Activated CD4-positive, alpha-beta T cell treated with anti-CD3 and anti-CD28 coated beads for 36 hours (primary cell): ENCODE measurements around the gene EFCC1. TPM values are rescaled to one million over a fixed set of nuclear protein-coding genes. Genes with fewer than 3 reads are reported as not detected.

Experiments used
- ATAC-seq: fragments of 200-7000 bp; cut with Tn5 transposase; one replicate; pipeline ENCODE4 v1.10.0; 2021; ENCODE audit warnings: mild to moderate bottlenecking, moderate library complexity
- CTCF ChIA-PET: fragments of 350-600 bp; sonication (Branson Sonifier 250); formaldehyde crosslinking; loops from one replicate; lab custom pipeline; 2021; ENCODE audit warnings: antibody characterized with exemption; lab: Charles Lee
- POLR2A ChIA-PET: fragments of 350-600 bp; sonication (Branson Sonifier 250); formaldehyde crosslinking; loops from one replicate; lab custom pipeline; 2021; ENCODE audit warnings: antibody characterized with exemption, inconsistent platforms; lab: Charles Lee
- DNase-seq: peaks from one replicate; pipeline ENCODE4 v3.0.0-alpha.2; 2020
- H3K27ac Mint-ChIP-seq: one replicate; pipeline ENCODE4 v1.8.0; 2021; ENCODE audit warnings: mixed read lengths
- H3K27me3 Mint-ChIP-seq: one replicate; pipeline ENCODE4 v1.8.0; 2021; ENCODE audit warnings: mixed read lengths
- H3K36me3 Mint-ChIP-seq: one replicate; pipeline ENCODE4 v1.8.0; 2021; ENCODE audit warnings: low read depth, mixed read lengths
- H3K4me1 Mint-ChIP-seq: one replicate; pipeline ENCODE4 v1.8.0; 2021; ENCODE audit warnings: mixed read lengths
- H3K4me3 Mint-ChIP-seq: one replicate; pipeline ENCODE4 v1.8.0; 2021; ENCODE audit warnings: mild to moderate bottlenecking, moderate library complexity, mixed read lengths
- H3K9me3 Mint-ChIP-seq: one replicate; pipeline ENCODE4 v1.8.0; 2021; ENCODE audit warnings: low read depth, mixed read lengths
- intact Hi-C, 2 experiments: fragments of 100-400 bp; cut with DNase I in 1 of 2; cut with micrococcal nuclease in 1 of 2; formaldehyde crosslinking; loops; one replicate each; pipeline versions ENCODE4 v1.14.2 to v1.15.1; 2022 to 2024; cut with DNase I, micrococcal nuclease
- total RNA-seq, 2 experiments: library from RNA; stranded (reverse); gene quantifications; one replicate each; pipeline ENCODE4 v1.2.3, GENCODE V29; 2021

Gene EFCC1
- total RNA-seq, 2 experiments from 2014 or later = 0.19 to 0.39 TPM

DNA sequence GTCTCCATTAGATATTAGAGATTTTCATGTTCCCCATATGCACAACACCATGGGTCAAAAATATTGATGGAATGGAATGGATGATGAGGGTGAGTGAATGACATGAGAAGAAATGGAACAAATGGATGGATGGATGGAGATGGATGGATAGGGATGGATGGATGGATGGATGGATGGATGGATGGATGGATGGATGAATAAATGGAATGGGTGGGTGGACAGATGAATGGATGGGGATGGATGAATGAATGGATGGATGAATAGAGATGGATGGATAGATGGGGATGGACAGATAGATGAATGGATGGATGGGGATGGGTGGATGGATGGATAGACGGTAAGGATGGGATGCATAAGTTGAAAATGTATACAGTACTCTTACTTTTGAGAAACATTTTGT is 25.8 kb upstream of the EFCC1 start:
- peaks cover under 1% of the 10 kb centered on the region for H3K4me1 Mint-ChIP-seq
- CTCF ChIA-PET = interaction anchor here (0.9 kb wide), 1 partner anchor 78 kb away, joined by 4 read pairs; no protein-coding TSS in a partner anchor
- ATAC-seq = no peak
- peaks cover 2% of the 10 kb centered on the region for H3K27me3 Mint-ChIP-seq
- POLR2A ChIA-PET = no interaction called here
- H3K4me3 Mint-ChIP-seq = no peak overlapping the region
- intact Hi-C loops = no loop called here
- no peaks in the 10 kb centered on the region for H3K9me3 Mint-ChIP-seq
- no peak for DNase-seq
- H3K36me3 Mint-ChIP-seq = no peaks in the 10 kb centered on the region
- no peak overlapping the region for H3K27ac Mint-ChIP-seq

DNA sequence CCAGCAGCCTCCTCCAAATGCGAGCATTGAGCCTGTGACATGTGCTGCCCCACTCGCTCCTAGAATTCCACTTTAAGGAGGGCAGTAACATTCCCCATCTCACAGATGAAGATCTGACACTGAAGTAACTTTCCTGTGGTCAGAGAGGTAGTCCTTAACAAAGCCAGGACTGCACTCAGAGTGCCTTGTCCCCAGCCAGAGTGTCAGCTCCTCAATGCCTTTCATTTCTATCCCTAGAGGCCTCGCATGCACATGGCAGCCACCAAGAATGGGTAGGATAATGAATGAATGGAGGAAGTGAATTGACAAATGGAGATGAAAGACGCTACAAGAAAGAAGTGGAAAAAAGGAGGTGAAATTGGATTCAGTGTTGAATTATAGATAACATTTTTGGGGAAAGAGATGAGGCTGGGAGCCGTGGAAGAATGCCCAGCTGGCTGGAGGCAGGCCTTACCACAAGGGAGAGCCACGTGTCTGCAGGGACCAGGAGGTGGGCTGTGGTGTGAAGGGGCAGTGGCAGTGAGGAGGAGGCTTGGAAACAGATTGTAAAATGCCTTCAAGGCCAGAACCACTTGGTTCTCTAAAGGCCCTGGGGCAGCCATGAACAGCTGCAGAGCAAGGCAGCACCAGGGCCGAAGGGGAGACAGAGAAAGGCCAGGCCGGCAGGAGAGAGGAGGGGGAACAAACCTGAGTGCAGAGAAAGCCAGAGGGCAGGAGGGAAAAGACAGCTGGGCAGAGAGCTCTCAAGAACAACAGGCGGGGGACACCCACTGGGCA is 17.6 kb upstream of the EFCC1 start:
- intact Hi-C loops = no loop called here
- no peak overlapping the region for H3K4me3 Mint-ChIP-seq
- ChIA-PET CTCF (interaction anchor here (0.6 to 2.7 kb wide), 5 partner anchors 13 to 141 kb away, joined by 3 to 22 read pairs (median 9); no protein-coding TSS in a partner anchor), POLR2A (no interaction called here)
- ATAC-seq (no peak), DNase-seq (no peak)
- H3K27me3 Mint-ChIP-seq = no peaks in the 10 kb centered on the region
- H3K36me3 Mint-ChIP-seq = no peaks in the 10 kb centered on the region
- no peaks in the 10 kb centered on the region for H3K4me1 Mint-ChIP-seq
- no peaks in the 10 kb centered on the region for H3K9me3 Mint-ChIP-seq
- H3K27ac Mint-ChIP-seq = no peak overlapping the region

- CTCF ChIA-PET = interaction anchor here (1.4 to 2.6 kb wide), 2 partner anchors 14 to 69 kb away, joined by 9 to 12 read pairs; no protein-coding TSS in a partner anchor
- Mint-ChIP-seq H3K4me1 (no peaks in the 10 kb centered on the region), H3K4me3 (no peak overlapping the region), H3K27me3 (no peaks in the 10 kb centered on the region), H3K27ac (no peak overlapping the region), H3K9me3 (no peaks in the 10 kb centered on the region), H3K36me3 (no peaks in the 10 kb centered on the region)
- POLR2A ChIA-PET = no interaction called here
- intact Hi-C loops = no loop called here
- no peak for ATAC-seq
- DNase-seq = no peak
Measured at GRCh38 chr3:128984596-128984995, 16.5 kb upstream of the EFCC1 start.

GRCh38 chr3:128987302-128988100 is 13.6 kb upstream of the EFCC1 start:
- ATAC-seq = no peak
- ChIA-PET POLR2A (no interaction called here), CTCF (interaction anchor here (0.6 kb wide), 1 partner anchor 931 kb away, joined by 3 read pairs; no protein-coding TSS in a partner anchor)
- Mint-ChIP-seq H3K4me3 (no peak overlapping the region), H3K36me3 (no peaks in the 10 kb centered on the region), H3K9me3 (no peaks in the 10 kb centered on the region), H3K27ac (no peak overlapping the region), H3K4me1 (no peaks in the 10 kb centered on the region), H3K27me3 (no peaks in the 10 kb centered on the region)
- intact Hi-C loops = no loop called here
- DNase-seq = no peak

- H3K36me3 Mint-ChIP-seq = no peaks in the 10 kb centered on the region
- no peak overlapping the region for H3K27ac Mint-ChIP-seq
- H3K9me3 Mint-ChIP-seq = no peaks in the 10 kb centered on the region
- no peak overlapping the region for H3K4me3 Mint-ChIP-seq
- ChIA-PET POLR2A (interaction anchor here (0.7 kb wide), 1 partner anchor 378 kb away, joined by 5 read pairs; no protein-coding TSS in a partner anchor), CTCF (interaction anchor here (0.6 to 2.0 kb wide), 2 partner anchors 18 to 296 kb away, joined by 4 to 7 read pairs; no protein-coding TSS in a partner anchor)
- peaks cover under 1% of the 10 kb centered on the region for H3K4me1 Mint-ChIP-seq
- DNase-seq (no peak), ATAC-seq (no peak)
- intact Hi-C loops = no loop called here
- no peaks in the 10 kb centered on the region for H3K27me3 Mint-ChIP-seq
Measured at GRCh38 chr3:128988286-128988685, 12.8 kb upstream of the EFCC1 start.

DNA sequence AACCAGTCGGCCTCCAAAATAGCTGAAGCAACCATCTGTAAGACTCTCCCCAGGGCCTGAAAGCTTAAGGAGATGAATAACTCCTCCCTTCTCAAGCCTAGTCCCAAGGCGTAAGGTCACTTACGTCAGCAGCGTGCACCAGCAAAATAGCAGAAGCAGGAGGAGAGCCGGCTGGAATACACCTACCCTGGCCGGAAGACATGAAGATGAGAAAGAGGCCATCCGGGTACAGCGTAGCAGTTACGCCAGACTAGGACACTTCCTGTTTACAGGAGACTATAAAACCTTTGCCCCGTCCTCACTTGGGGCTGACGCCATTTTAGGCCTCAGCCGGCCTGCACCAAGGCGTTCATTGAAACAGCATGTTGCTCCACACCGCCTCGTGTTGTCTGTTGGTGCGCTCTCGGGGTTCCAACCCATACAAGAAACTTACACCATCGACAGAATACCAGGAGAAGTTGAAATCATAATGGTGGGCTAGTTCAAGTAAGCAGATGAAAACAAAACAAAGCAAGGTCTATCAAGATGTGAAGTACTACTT is 9.7 kb upstream of the EFCC1 start:
- Mint-ChIP-seq H3K4me3 (no peak overlapping the region), H3K27ac (no peak overlapping the region), H3K9me3 (no peaks in the 10 kb centered on the region), H3K4me1 (peaks cover 30% of the 10 kb centered on the region), H3K36me3 (no peaks in the 10 kb centered on the region), H3K27me3 (no peaks in the 10 kb centered on the region)
- ChIA-PET POLR2A (no interaction called here), CTCF (interaction anchor here (0.7 kb wide), 1 partner anchor 220 kb away, joined by 3 read pairs; no protein-coding TSS in a partner anchor)
- no peak for ATAC-seq
- intact Hi-C loops = no loop called here
- DNase-seq = no peak

DNA sequence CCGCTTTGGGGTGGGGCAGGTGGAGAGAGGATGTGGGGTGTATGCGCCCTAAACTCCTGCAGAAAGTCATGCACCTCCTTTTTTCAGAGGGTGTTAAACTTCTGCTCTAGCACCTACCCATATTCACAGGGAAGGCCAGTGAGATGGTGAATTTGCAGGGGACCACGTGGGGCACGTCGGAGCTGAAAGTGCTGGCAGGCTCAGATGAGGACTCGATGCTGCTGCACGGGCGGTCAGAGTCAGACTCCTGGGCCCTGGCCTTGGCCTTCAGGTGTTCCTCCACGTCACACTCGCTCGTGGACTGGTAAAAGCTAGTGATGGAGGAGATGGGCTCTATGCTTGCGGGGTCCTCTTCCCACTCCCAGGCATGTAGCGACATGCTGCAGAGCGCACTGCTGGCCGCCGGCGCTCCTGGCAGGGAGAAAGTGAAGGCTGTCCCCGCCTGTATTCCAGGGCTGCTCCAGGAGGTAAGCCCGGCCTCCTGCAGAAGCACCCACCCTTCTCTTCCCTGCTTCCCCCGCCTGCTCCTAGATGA is 8.1 kb upstream of the EFCC1 start:
- no peak for DNase-seq
- no peak overlapping the region for H3K27ac Mint-ChIP-seq
- no peaks in the 10 kb centered on the region for H3K9me3 Mint-ChIP-seq

GRCh38 chr3:128993461-128994172 is 7.5 kb upstream of the EFCC1 start, which contains the start of gene CFAP92:
Gene CFAP92 (minus strand): TSS chr3:128994076. CDS start chr3:128993304, 772 bp downstream.
- Mint-ChIP-seq H3K9me3 (no peaks in the 10 kb centered on the region), H3K27me3 (no peaks in the 10 kb centered on the region), H3K36me3 (no peaks in the 10 kb centered on the region), H3K27ac (peak within 1 kb of the TSS; percentile 49), H3K4me3 (peak within 1 kb of the TSS; percentile 63), H3K4me1 (peaks cover 32% of the 10 kb centered on the region)
- DNase-seq = peak; percentile 95
- intact Hi-C loops = loop anchor here (1.0 to 2.0 kb wide), 5 partner anchors 33 to 286 kb away; partner anchors contain the start of genes ACAD9 (in 1 of the 2), COPG1 (in 1 of the 2) and ISY1 (in 1 of the 2)
- CTCF ChIA-PET = interaction anchor here (0.6 to 3.9 kb wide), 8 partner anchors 12 to 253 kb away, joined by 3 to 20 read pairs (median 4); no protein-coding TSS in a partner anchor
- POLR2A ChIA-PET = interaction anchor here (0.6 to 1.6 kb wide), 5 partner anchors 11 to 193 kb away, joined by 3 to 8 read pairs (median 4); no protein-coding TSS in a partner anchor
- ATAC-seq = peak; percentile 97

More for the DNA sequence above, 8.1 kb upstream of the EFCC1 start:
- H3K36me3 Mint-ChIP-seq = no peaks in the 10 kb centered on the region
- peaks cover 30% of the 10 kb centered on the region for H3K4me1 Mint-ChIP-seq
- ATAC-seq = no peak
- intact Hi-C loops = no loop called here
- peak overlapping the region; percentile 52 for H3K4me3 Mint-ChIP-seq
- H3K27me3 Mint-ChIP-seq = no peaks in the 10 kb centered on the region
- ChIA-PET POLR2A (interaction anchor here (1.4 to 1.5 kb wide), 2 partner anchors 23 to 193 kb away, joined by 4 to 7 read pairs; no protein-coding TSS in a partner anchor), CTCF (interaction anchor here (0.6 to 1.7 kb wide), 2 partner anchors 40 to 169 kb away, joined by 3 to 6 read pairs; no protein-coding TSS in a partner anchor)

- Mint-ChIP-seq H3K27ac (peak overlapping the region; percentile 49), H3K4me3 (peak overlapping the region; percentile 63), H3K9me3 (no peaks in the 10 kb centered on the region), H3K4me1 (peaks cover 37% of the 10 kb centered on the region), H3K36me3 (no peaks in the 10 kb centered on the region), H3K27me3 (peaks cover 3% of the 10 kb centered on the region)
- intact Hi-C loops = loop anchor here (1.0 to 2.0 kb wide), 5 partner anchors 33 to 285 kb away; partner anchors contain the start of genes ACAD9 (in 1 of the 2), COPG1 (in 1 of the 2) and ISY1 (in 1 of the 2)
- DNase-seq = no peak
- ChIA-PET POLR2A (interaction anchor here (0.6 to 1.6 kb wide), 5 partner anchors 10 to 192 kb away, joined by 3 to 8 read pairs (median 4); no protein-coding TSS in a partner anchor), CTCF (interaction anchor here (0.7 to 3.9 kb wide), 8 partner anchors 12 to 313 kb away, joined by 3 to 20 read pairs (median 4); no protein-coding TSS in a partner anchor)
- no peak for ATAC-seq
Measured at GRCh38 chr3:128994173-128994512, 7.0 kb upstream of the EFCC1 start.
